CD4-positive, alpha-beta T cell treated with Interleukin-15 for 4 hours (primary cell): Measurements from ENCODE around the gene CARD8.
"Not testable (repeated sequence)": the region's sequence is repeated elsewhere in the genome, so short reads cannot be mapped to it uniquely, and the experiment has no call there.

Experiments used
- DNase-seq: peaks from one replicate; pipeline ENCODE4 v3.0.0-alpha.2; 2020; ENCODE audit warnings: low spot score

The CARD8 gene

DNA sequence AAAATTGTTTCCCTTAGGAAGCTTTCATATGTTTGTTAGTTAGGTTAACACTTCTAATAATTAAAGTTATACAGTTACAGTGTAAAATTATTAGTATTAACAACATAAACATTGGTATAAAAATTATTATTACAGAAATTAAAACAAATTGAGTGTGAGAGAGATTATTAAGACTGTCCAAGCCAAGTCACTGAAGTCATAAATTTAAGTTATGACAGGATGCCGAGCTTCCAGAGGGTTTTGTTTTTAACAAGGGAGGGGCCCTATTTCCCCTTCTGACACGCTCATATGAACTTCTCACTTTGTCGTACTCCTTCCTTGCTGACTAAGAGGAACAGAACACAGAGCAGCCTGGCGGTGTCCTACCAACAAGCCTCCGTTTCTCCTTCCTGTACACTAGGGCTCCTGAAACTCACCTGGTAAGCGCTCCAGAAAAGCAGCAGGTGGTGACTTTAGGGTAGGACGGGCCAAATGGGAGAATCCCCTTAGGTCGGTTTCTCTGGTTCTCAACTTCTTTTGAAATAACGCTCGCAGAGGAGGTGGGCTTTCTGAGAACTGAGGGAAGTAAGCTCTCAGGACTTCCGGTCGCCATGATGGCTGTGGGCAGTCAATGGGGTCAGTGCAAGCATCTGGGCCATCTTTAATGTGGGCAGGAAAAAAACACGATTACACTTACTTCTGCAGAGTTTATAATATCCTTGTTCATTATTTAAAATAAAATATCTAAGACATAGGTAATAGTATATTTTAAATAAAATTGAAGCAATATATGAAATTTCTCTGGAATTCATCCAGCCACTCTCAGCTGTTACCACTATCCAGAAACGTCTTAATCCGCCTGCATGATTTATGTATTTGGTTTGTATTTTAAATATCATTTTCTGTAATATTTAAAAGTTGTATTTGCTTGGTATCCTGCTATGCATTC, at the start of gene CARD8:
TSS of gene CARD8 (minus strand) at position 537 of the 928 bp plus-strand sequence. CDS start 14,892 bp downstream, outside the sequence.
- DNase-seq = peak; percentile 85

DNA sequence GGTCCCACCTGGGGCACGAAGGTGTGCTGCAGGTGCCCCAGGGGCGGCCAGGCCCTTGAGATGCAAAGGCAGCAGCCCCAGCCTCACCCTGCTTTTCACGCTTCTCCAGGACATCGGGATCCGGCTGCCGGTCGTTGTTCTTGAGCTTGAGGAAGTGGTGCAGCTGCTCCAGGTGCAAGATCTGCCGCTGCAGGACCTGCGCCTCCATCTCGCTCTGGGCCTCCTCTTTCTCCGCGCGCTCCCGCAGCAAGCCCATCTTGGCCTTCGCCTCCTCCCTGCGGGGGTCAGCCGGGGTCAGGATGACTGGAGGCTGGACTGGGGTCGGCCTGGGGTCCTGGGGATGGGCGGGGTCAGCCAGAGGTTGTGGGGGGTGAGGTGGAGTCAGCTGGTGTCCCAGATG, 48.2 kb upstream of the CARD8 start:
- DNase-seq = no peak

DNA sequence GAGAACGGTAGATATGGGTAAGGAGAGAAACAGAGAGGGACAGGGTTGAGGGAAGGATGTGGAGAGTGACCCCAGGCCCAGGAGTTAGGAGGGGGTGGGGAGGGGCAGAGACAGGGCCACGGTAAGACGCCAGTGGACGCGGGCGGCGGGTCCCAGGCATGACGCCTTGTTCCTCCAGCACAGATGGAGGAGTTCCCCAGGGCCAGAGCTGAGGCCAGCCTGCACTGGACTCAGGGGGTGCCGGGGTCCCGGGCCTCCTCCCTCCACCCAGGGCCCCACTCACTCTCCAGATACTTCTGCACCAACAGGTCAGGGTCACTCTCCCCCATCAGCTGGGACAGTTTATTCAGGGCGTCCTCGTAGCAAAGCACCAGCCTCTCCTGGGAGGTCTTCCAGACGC, 47.7 kb upstream of the CARD8 start:
- no peak for DNase-seq

- DNase-seq = no peak
Measured at GRCh38 chr19:48302600-48302959, 46.9 kb upstream of the CARD8 start.

DNA sequence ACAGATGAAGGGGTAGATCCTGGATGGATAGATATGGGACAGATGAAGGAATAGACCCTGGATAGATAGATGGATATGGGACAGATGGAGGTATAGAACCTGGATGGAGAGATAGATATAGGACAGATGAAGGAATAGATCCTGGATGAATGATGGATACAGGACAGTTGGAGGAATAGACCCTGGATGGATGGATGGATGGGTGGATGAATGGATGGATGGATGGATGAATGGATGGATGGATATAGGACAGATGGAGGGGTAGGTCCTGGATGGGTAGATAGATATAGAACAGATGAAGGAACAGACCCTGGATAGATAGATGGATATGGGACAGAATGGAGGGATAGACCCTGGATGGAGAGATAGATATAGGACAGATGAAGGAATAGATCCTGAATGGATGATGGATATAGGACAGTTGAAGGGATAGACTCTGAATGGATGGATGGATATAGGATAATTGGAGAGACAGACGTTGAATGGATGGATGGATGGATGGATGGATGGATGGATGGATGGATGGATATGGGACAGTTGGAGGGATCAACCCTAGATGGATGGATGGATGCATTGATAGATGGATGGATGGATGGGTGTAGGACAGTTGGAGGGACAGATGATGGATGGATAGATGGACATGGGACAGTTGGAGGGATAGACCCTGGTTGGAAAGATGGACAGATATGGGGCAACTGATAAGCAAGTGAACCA, 46.3 kb upstream of the CARD8 start:
- no peak for DNase-seq

GRCh38 chr19:48297975-48298374, 42.3 kb upstream of the CARD8 start:
- DNase-seq = no peak

DNA sequence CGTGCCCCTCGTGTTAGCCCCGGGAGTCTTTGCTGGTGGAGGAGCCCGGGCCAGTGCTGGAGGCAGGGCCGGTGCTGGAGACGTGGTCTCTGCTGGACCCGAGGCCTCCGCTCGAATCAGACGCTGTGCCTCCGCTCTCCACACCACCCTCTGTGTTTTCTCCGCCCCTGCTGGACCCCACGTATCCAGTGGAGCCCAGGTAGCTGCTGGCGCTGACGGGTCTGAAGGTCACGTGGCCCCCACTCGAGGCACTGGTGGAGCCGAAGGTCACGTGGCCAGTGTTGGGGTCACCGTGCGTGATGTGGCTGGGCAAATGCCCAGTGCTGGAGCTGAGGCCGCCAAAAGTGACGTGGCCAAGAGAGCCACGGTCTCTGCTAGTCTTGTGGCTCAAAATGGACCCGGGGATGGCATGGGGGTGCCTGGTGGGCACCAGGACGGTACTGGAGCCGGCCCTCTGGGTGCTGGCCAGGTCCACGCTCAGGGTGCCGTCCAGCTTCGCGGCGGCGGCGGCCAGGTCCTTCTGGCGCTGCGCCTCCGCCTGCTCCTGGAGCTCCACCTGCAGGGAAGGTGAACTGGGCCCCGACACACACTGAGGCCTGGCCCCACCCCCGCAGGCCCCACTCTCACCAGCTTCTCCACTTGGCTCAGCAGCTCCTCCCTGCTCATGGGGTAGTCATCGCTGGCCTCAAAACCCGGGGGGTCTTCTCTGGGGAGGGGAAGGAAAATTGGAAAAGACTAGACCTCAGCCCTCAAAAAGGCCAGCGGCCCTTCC, 41.4 kb upstream of the CARD8 start:
- no peak for DNase-seq

DNA sequence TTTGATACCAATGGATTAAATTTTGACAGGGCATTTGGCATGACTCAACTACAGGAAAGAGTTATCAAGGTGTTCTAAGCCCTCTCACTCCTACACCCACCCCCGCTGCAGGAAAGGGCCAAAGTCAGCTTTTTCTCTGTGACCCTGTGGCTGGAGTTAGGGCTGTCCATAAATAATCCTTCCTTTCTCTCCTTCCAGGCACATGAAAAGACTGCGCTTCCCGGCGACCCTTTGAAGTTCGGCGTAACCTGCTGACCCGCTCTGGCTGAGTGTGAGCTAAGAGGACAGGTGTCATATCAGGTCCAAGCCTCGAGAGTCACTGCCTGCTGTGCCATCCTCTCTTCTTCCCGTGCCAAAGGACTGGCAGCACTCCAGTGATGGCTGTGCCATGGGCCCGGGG, 39.7 kb upstream of the CARD8 start:
- no peak for DNase-seq

GRCh38 chr19:48292798-48293197, 37.1 kb upstream of the CARD8 start:
- no peak for DNase-seq

- DNase-seq = not testable (repeated sequence)
Measured at GRCh38 chr19:48291489-48291815, 35.7 kb upstream of the CARD8 start.

DNA sequence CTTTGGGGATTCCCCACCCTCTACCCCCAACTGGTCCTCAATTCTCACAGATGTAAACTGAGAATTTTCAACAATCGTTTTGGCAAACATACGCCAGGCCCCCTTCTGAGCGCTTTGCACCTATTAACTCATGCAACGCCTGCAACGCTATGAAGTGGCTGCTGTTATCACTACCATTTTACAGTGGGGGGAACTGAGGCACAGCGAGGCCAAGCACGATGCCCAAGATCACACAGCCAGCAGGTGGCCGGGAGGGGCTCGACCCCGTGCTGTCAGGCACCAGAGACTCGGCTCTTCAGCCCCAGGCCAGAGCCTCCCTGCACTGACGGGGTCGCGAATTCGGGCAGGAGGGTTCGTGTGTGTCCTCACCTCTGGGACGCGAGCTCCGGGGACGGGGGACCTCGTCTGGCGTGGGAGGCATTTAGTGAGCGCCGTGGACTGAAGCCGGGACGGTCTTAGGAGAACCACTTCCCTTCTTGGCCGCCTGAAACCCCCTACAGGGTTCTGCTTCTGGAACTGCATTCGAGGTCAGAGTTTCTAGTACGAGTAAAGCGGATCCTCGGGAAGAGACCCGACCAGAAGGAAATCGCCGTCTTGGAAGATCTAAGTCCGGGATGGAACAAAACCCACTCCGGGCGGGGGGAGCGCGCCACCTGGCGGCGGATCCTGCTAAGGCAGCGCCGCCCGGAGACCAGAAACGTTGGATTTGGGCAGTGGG, 35.2 kb upstream of the CARD8 start:
- peak; percentile 48 for DNase-seq

GRCh38 chr19:48290401-48290770, 34.7 kb upstream of the CARD8 start:
- no peak for DNase-seq

DNA sequence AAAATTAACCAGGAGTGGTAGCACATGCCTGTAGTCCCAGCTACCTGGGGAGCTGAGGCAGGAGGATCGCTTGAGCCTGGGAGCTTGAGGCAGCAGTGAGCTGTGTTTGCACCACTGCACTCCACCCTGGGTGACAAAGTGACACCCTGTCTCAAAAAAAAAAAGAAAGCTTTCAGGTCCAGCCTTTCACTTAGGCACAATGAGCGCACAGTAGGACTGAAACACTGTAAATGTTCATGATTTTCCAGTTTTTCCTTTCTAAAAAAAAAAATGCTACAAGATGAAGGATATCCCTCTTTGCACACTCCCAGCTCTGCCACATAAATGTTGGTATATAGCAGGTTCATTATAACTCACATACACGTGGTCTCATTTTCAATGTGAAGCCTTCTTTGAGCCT, 32.0 kb upstream of the CARD8 start:
- DNase-seq = no peak

GRCh38 chr19:48284896-48285295, 29.2 kb upstream of the CARD8 start:
- no peak for DNase-seq

DNA sequence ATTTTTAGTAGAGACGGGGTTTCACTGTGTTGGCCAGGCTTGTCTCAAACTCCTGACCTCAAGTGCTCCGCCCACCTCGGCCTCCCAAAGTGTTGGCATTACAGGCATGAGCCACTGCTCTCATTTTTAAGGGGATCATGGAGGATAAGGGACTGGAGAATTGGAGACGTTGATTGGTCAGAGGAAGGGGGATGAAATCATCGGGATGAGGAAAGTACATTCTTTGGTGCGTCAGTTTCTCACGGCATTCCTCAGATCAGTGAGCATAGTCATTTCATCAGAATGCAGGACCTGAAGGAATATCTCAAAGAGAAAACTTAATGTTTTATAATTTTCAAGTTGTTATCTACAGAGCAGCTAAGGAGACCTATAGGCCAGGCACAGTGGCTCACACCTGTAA, 28.2 kb upstream of the CARD8 start:
- no peak for DNase-seq

GRCh38 chr19:48279747-48280146, 24.0 kb upstream of the CARD8 start:
- no peak for DNase-seq

GRCh38 chr19:48274938-48275337, 19.2 kb upstream of the CARD8 start:
- no peak for DNase-seq

DNA sequence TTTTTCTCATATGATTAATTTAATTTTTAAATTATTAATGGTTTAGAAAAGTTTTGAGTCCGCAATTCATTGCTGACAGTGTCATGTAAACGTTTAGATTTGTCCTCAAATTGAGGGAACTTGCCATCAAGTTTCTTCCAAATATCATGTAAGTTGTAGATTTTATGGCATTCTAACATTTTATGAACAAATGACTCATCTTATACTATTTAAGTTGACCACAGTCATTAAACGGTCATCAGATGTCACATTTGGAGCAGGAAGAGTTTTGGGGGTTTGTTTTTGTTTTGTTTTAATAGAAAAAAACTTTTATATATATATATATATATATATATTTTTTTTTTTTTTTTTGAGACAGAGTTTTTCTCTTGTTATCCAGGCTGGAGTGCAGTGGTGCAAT, 18.5 kb upstream of the CARD8 start:
- no peak for DNase-seq

DNA sequence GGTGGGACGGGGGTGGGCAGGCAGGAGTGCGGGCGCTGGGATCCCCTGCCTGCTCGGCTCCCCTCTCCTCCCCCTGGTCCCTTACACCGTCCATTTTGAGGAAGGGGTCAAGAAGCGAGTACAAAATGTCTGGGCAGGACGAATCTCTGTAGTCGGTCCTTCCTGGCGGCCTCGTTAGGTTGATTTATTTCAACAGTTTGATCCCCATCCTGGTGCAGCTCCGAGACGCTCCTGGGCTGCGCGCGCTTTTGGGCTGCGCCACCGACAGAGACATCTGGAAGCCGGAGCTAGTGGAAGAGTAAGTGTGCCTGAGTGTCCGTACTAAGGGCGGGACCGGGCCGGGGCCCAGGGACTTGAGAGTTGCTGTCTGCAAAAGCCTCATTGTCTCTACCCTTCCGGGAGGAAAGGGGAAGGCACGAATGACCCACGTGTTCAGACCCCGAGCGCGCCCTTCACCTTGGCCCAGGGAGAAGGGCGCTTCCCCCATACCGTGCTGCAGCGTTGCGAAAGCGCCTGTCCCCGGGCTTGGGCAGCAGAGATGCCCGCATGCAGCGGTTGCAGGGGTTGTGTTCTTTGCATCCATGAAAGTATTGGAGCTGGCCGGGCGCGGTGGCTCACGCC, 15.9 kb upstream of the CARD8 start:
- no peak for DNase-seq

DNA sequence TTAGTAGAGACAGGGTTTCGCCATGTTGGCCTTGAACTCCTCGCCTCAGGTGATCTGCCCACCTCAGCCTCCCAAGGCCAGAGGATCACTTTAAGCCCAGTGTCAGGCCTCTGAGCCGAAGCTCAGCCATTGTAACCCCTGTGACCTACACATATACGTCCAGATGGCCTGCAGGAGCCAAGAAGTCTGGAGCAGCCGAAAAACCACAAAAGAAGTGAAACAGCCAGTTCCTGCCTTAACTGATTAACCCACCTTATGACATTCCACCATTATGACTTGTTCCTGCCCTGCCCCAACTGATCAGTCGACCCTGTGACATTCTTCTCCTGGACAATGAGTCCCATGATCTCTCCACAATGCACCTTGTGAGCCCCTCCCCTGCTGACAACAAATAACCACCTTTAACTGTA, 13.9 kb upstream of the CARD8 start:
- DNase-seq = not testable (repeated sequence)

DNA sequence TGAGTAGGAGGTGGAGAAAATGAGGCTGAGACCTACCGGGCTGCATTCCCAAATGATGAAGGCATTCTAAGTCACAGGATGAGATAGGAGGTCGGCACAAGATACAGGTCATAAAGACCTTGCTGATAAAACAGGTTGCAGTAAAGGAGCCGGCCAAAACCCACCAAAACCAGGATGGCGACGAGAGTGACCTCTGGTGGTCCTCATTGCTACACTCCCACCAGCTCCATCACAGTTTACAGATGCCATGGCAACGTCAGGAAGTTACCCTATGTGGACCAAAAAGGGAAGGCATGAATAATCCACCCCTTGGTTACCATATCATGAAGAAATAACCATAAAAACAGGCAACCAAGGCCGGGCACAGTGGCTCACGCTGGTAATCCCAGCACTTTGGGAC, 9.6 kb upstream of the CARD8 start:
- DNase-seq = not testable (repeated sequence)

DNA sequence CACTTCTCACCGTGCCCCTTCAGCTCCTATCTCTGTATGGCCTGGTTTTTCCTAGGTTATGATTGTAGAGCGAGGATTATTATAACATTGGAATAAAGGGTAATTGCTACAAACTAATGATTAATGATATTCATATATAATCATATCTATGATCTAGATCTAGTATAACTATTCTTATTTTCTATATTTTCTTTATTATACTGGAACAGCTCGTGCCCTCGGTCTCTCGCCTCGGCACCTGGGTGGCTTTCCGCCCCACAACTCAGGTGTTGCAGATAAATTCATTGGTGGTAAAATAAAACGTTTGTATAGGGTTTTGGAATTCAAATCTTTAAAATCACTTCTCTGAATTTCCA, 4.6 kb upstream of the CARD8 start:
- DNase-seq = not testable (repeated sequence)
